ENCODE results near the gene FAM89B.

Gene FAM89B

GRCh38 chr11:65537296-65537597 is 35.1 kb upstream of the FAM89B start:
- no peak overlapping the region for H3K4me3 ChIP-seq (ENCODE audit: low read depth, low read length)
- H3K4me2 ChIP-seq (ENCODE audit: low read length): no peak overlapping the region
- H2AFZ ChIP-seq: no peak overlapping the region
- H3K9ac ChIP-seq: no peak overlapping the region
- no peak for TF ChIP-seq CTCF (IDR thresholded peaks at IDR 0.05)
- no peaks in the 10 kb centered on the region for H3K79me2 ChIP-seq
- no peak overlapping the region for H3K27ac ChIP-seq
- H3K4me1 ChIP-seq: no peaks in the 10 kb centered on the region
- H3K9me3 ChIP-seq (ENCODE audit: control insufficient read depth, low read length): no peaks in the 10 kb centered on the region
- no peaks in the 10 kb centered on the region for H3K27me3 ChIP-seq (ENCODE audit: control insufficient read depth, insufficient read depth, low read length)
- H3K36me3 ChIP-seq (ENCODE audit: control insufficient read depth, insufficient read depth, low read length): no peaks in the 10 kb centered on the region

- no peaks in the 10 kb centered on the region for H3K36me3 ChIP-seq (ENCODE audit: control insufficient read depth, insufficient read depth, low read length)
- H3K9me3 ChIP-seq (ENCODE audit: control insufficient read depth, low read length): no peaks in the 10 kb centered on the region
- H3K79me2 ChIP-seq: no peaks in the 10 kb centered on the region
- H3K4me1 ChIP-seq: no peaks in the 10 kb centered on the region
- no peaks in the 10 kb centered on the region for H3K27me3 ChIP-seq (ENCODE audit: control insufficient read depth, insufficient read depth, low read length)
- no peak overlapping the region for H3K27ac ChIP-seq
- H2AFZ ChIP-seq: no peak overlapping the region
- TF ChIP-seq CTCF (IDR thresholded peaks at IDR 0.05): no peak
- no peak overlapping the region for H3K9ac ChIP-seq
- H3K4me3 ChIP-seq (ENCODE audit: low read depth, low read length): no peak overlapping the region
- H3K4me2 ChIP-seq (ENCODE audit: low read length): no peak overlapping the region
These were observed 34.6 kb upstream of the FAM89B start for GRCh38 chr11:65537620-65538231.

- no peaks in the 10 kb centered on the region for H3K79me2 ChIP-seq
- H2AFZ ChIP-seq: no peak overlapping the region
- no peaks in the 10 kb centered on the region for H3K9me3 ChIP-seq (ENCODE audit: control insufficient read depth, low read length)
- H3K4me2 ChIP-seq (ENCODE audit: low read length): no peak overlapping the region
- no peak overlapping the region for H3K9ac ChIP-seq
- no peaks in the 10 kb centered on the region for H3K27me3 ChIP-seq (ENCODE audit: control insufficient read depth, insufficient read depth, low read length)
- H3K27ac ChIP-seq: no peak overlapping the region
- no peaks in the 10 kb centered on the region for H3K4me1 ChIP-seq
- H3K36me3 ChIP-seq (ENCODE audit: control insufficient read depth, insufficient read depth, low read length): no peaks in the 10 kb centered on the region
- TF ChIP-seq CTCF (IDR thresholded peaks at IDR 0.05): no peak
- H3K4me3 ChIP-seq (ENCODE audit: low read depth, low read length): no peak overlapping the region
These were observed 34.0 kb upstream of the FAM89B start for GRCh38 chr11:65538232-65538914.

GRCh38 chr11:65538915-65539743 is 33.2 kb upstream of the FAM89B start:
- Histone ChIP-seq H3K9ac (no peak overlapping the region), H3K4me3 (ENCODE audit: low read depth, low read length) (peak overlapping the region; percentile 57)

More at GRCh38 chr11:65538915-65539743, 33.2 kb upstream of the FAM89B start:
- H3K27ac ChIP-seq: peak overlapping the region; percentile 45
- H3K4me2 ChIP-seq (ENCODE audit: low read length): peak overlapping the region; percentile 73
- no peaks in the 10 kb centered on the region for H3K9me3 ChIP-seq (ENCODE audit: control insufficient read depth, low read length)
- no peaks in the 10 kb centered on the region for H3K79me2 ChIP-seq
- no peaks in the 10 kb centered on the region for H3K36me3 ChIP-seq (ENCODE audit: control insufficient read depth, insufficient read depth, low read length)
- no peak for TF ChIP-seq CTCF (IDR thresholded peaks at IDR 0.05)
- H3K27me3 ChIP-seq (ENCODE audit: control insufficient read depth, insufficient read depth, low read length): no peaks in the 10 kb centered on the region
- no peak overlapping the region for H2AFZ ChIP-seq
- no peaks in the 10 kb centered on the region for H3K4me1 ChIP-seq
